LHCN-M2 (cell line): ENCODE measurements around the gene CRLF3. TPM values are rescaled to one million over a fixed set of nuclear protein-coding genes. Genes with fewer than 3 reads are reported as not detected.
"Not testable (repeated sequence)": the region's sequence is repeated elsewhere in the genome, so short reads cannot be mapped to it uniquely, and the experiment has no call there.

Experiments used
- DNase-seq: peaks from one replicate; pipeline ENCODE4 v3.0.0-alpha.2; 2012; ENCODE audit warnings: low read depth
- total RNA-seq: library from RNA; depleted of rRNA; stranded (reverse); fragments of >200 nt; gene quantifications from 2 replicates; pipeline ENCODE4 v1.2.3, GENCODE V29; 2014; rRNA removed

The CRLF3 gene
- total RNA-seq, 1 experiment from 2014 or later, result 12.9 TPM

DNA sequence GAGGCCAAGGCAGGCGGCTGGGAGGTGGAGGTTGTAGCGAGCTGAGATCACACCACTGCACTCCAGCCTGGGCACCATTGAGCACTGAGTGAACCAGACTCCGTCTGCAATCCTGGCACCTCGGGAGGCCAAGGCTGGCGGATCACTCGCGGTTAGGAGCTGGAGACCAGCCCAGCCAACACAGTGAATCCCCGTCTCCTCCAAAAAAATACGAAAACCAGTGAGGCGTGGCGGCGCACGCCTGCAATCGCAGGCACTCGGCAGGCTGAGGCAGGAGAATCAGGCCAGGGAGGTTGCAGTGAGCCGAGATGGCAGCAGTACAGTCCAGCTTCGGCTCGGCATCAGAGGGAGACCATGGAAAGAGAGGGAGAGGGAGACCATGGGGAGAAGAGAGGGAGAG lies 88.1 kb downstream of the CRLF3 start:
- not testable (repeated sequence) for DNase-seq

GRCh38 chr17:30735644-30736043 lies 88.8 kb downstream of the CRLF3 start:
- DNase-seq, result not testable (repeated sequence)

DNA sequence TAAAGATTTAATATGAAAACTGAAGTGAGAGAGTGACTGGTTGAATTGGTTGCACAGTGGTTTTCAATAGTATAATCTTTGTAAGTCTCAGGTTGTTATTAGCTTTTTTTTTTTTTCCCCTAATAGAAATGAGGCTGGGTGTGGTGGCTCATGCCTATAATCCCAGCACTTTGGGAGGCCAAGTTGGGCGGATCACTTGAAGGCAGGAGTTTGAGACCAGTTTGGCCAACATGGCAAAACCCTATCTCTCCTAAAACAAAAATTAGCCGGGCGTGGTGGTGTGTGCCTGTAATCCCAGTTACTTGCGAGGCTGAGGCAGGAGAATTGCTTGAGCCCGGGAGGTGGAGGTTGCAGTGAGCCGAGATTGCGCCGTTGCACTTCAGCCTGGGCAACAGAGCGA lies 89.3 kb downstream of the CRLF3 start:
- not testable (repeated sequence) for DNase-seq

GRCh38 chr17:30734153-30734552 lies 90.3 kb downstream of the CRLF3 start:
- DNase-seq, result not testable (repeated sequence)

Other genes starting within 250 kb of the CRLF3 start
- 6.9 and 7.4 TPM in 2 replicates for gene ATAD5, start 7.3 kb upstream of the CRLF3 start, total RNA-seq
- gene TEFM, start 81.5 kb upstream of the CRLF3 start, total RNA-seq, result 8.8 and 13.5 TPM in 2 replicates
- 0.75 TPM in 1 of 2 replicates, not detected in the other for gene ADAP2, start 97.3 kb upstream of the CRLF3 start, total RNA-seq
- gene RNF135, start 146.3 kb upstream of the CRLF3 start, total RNA-seq, result 17.6 and 18.3 TPM in 2 replicates